CD4-positive, alpha-beta T cell treated with Interleukin-15 for 1 hour (primary cell): ENCODE data around the gene BICDL1.
A peak's percentile ranks its signal among the peaks of the same experiment; 100 is the strongest.

Experiments
- DNase-seq: peaks from one replicate; pipeline ENCODE4 v3.0.0-alpha.2; 2020

Gene BICDL1

GRCh38 chr12:120103044-120103338, 114.0 kb downstream of the BICDL1 start:
- DNase-seq: no peak

- no peak for DNase-seq
Measured at GRCh38 chr12:120103371-120103770, 114.3 kb downstream of the BICDL1 start.

- DNase-seq: no peak
Measured at GRCh38 chr12:120106151-120106550, 117.1 kb downstream of the BICDL1 start.

DNA sequence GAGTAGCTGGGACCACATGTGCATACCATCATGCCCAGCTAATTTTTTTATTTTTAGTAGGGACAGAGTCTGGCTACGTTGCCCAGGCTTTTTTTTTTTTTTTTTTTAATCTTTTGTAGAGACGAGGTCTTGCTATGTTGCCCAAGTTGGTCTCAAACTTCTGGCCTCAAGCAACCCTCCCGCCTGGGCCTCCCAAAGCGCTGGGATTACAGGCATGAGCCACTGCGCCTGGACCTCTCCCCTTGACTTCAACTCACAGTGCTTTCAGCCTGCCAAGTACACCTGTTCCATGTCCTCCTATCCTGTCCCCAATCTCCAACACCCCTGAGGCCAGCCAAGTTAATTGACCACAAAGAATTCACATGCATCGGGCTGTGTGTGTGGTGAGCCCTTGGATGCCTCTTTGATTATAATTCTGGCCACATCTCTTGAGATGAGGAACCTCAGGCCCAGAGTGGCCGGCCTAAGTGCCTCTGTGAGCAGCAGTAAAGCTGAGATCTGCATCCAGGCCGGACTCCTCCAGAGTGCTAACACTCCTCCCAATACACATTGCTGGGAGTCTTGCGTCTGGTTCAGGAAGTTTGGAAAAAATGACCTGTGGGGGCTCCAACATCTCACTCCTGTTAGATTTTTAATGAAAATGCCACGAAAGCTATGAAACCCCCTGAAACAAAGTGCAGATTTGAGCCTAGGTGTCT, 120.7 kb downstream of the BICDL1 start:
- no peak for DNase-seq

GRCh38 chr12:120110550-120111501, 121.8 kb downstream of the BICDL1 start:
- peak; percentile 71 for DNase-seq

- DNase-seq: no peak
Measured at GRCh38 chr12:120115066-120115465, 126.0 kb downstream of the BICDL1 start.

DNA sequence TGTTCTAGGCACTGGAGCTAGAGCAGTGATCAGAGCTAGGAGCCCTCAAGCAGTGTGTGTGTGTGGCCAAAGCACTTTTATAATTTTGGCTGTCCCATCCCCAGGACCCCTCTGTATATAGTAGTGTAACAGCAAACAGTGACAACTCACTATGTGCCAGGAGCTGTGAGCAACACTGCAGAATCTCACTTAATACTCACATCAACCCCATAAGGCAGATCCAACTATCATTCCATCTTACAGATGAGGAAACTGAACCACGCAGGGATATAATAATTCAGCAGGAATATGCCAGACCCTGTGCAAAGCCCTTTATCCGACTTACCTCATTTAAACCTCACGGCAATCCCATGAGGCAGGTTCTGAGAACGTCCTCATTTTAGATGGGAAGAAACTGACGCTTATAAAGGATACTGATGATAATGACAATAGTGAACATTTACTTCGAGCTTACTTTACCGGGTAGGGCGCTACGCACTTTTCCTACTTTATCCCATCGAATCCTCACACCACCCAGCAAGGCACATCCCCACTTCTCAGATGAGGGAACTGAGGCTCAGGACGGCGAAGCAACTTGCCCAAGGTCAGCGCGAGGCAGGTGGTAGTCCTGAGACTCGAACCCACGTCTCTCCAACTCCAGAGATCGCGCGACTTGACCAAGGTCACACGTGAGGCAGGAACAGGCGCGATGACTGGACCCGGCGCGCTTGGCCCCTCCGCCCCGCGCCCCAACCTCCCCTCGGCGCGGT, 126.8 kb downstream of the BICDL1 start:
- peak; percentile 36 for DNase-seq

- DNase-seq: no peak
Measured at GRCh38 chr12:120116441-120116791, 127.4 kb downstream of the BICDL1 start, which contains the start of gene RAB35. Gene RAB35 (minus strand): TSS chr12:120116753. CDS start chr12:120116650, 103 bp downstream.

DNA sequence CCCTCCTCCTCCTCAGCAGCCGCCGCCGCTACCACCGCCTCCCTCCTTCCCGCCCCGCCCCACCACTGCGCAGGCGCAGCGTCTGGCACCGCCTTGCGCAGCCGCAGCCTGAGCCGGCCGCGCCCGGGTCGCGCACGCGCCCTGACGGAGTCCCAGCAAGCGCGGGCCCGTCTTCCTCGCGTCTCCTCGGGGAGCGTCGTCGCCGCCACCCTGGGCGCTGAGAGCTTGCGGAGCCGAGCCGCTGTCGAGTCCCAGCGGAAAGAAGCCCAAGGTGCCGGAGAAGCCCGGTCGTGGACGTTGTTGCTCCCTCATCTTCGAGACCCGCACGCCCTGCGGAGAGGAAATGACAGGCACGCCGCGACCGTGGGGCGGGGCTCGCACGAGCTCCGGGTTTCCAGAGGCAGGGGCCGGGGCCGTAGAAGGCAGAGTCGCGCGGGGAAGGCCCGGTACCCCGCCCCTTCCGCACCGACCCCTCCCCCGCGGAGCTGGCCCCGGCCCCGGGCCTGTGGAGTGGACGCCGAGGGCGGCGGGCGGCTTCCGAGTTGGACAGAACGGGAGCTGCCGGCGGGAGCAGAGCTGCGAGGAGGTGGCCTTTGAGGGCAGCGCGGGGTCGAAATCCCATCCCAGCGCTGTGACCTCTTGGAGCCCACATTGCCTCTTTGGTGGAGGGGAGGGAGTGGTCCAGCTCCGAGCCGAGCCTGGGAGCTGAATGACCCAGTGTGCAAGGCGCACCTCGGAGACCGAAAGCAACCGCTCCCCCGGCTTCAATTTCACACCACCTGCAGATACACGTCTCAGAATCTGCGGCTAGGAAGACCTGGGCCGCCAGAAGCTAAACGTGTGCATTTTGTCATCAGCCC, 128.0 kb downstream of the BICDL1 start:
- DNase-seq: peak; percentile 96

- no peak for DNase-seq
Measured at GRCh38 chr12:120117961-120118320, 128.9 kb downstream of the BICDL1 start.

DNA sequence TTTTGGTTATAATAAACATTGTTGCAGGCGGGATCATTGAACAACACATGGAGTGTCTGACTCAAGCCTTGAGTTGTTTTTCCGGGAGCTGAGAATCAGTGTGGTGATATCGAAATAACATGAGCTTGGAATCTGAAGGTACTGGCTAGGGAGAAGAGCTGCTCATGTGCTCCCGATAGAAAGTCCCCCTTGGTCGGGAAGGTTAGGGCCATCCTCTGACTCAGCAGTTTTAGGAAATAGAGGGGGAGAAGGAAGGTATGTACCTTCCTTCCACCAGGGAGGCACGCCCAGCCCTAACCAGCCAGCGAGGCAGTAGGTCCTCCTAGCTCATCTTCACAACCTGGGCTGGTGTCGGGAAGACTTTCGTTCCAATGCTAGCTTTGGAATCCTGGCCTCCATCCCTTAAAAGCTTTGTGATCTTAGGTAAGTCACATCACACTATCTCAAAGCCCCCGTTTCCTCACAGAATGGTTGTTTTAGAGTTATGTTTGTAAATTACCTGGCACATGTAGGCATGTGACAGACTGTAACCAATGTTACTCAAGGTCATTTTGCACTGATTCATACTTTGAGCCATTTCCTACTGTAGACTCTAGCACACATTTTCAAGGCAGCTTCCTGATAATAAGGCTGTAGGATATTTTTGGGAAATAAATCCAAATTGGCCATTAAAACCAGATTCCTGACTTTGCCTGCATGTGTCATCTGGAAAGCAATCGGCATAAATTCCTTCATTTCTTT, 129.5 kb downstream of the BICDL1 start:
- no peak for DNase-seq

DNA sequence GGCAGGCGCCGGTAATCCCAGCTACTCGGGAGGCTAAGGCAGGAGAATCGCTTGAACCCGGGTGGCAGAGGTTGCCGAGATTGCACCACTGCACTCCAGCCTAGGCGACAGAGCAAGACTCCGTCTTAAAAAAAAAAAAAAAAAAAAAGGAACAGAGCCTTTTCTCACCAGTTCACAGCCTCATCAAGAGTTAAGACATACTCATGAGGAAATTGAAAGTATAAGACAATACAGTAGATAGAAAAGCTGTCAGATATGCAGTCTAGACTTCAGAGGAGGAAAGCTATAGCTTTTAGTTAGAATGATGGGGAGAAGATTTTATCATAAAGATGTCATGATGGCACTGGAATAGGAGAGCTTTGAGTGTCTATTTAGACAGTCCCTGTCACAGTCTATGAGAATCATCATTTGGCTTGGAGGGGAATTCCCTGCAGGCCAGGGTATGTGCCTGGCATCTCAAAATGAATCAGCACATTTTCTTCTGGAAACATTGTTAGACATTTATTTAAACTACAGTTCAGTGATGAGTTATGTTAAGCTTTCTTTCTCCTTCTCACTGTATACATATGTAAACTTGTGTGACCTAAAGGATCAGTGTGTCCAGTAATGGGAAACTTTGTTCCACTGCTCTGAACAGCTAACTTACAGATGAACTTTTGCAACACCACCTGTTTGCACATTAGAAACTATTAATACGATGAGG, 130.4 kb downstream of the BICDL1 start:
- DNase-seq: no peak

DNA sequence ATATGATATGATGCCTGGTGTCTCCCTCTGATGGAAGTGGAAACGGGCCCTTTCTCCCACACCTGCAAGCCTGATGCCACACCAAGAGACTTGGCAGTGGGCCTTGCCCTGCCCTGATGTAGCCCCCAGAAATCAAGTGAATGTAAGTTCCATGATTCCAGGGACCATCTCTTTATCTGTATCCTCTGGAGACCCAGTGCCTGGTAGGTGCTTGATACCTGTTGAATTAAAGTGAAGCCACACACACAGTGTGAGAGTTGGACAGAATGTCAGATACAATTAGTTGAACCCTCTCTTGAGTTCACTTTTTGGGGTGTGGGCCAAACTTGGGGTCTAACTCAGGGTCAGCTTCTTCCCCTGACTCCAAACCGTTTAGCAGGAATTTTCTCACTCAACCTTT, 132.3 kb downstream of the BICDL1 start:
- no peak for DNase-seq

- no peak for DNase-seq
Measured at GRCh38 chr12:120121766-120122293, 132.8 kb downstream of the BICDL1 start.

DNA sequence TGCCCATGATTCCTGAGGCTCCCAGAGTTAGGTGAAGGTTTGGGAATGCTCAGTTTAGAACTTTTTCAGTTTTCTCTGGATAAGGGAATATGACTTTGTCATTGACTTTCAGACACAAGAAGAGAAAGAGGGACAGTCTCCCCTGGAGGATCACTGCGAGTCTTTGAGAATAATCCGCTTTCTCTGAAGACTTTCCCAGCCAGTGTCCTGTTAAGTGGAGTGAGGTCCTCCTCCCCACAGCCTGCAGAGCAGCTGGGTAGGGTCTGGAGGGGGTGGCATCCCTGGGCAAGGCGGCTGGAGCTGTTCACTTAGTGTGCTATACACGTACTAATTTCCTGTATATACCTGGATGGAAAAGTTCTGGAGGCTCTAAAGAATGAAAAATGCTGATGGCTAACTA, 136.0 kb downstream of the BICDL1 start:
- no peak for DNase-seq

- DNase-seq: no peak
Measured at GRCh38 chr12:120125792-120126634, 137.0 kb downstream of the BICDL1 start.

DNA sequence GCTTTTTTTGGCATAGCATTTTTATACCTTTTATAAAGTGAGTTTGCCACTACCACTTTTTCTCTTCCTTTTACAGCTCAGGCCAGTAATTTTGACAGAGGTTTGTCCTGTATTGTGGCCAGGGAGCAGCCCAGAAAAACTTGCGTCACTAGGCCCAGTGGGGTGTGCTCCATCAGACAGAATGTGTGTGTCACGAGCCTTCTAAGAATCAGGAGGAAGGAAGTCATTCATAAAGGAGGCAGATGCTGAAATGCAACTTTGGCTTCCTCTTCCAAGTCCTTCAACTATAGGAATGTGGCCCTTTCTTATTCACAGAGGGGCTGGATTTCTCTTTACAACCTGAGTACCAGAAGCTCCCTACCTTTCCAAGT, 137.6 kb downstream of the BICDL1 start:
- peak; percentile 61 for DNase-seq

GRCh38 chr12:120130011-120130410, 141.0 kb downstream of the BICDL1 start:
- DNase-seq: no peak

DNA sequence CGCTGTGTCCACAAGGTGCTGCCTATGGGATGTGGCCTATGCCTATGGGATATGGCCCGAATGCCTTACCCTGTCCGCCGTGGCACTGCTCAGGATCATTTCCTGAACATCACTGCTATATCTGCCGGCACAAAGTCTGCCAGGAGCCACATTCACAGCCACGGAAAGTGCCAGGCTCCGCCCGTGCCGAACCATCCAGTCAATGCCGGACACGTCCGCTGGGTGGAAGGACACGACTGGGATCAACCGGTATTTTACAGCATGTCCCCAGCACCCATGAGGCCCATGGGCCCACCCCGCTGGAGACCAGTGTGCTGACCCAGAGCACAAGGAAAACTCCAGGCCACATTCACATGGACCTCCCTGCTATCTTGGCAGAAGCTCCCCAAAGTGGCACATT, 142.1 kb downstream of the BICDL1 start:
- DNase-seq: no peak
